CD4-positive, alpha-beta T cell treated with Interleukin-17A for 1 hour (primary cell): ENCODE measurements around the gene FOXD4.
"Not testable (repeated sequence)": the region's sequence is repeated elsewhere in the genome, so short reads cannot be mapped to it uniquely, and the experiment has no call there.

Experiments
- DNase-seq: peaks from one replicate; pipeline ENCODE4 v3.0.0-alpha.2; 2020

FOXD4 gene

DNA sequence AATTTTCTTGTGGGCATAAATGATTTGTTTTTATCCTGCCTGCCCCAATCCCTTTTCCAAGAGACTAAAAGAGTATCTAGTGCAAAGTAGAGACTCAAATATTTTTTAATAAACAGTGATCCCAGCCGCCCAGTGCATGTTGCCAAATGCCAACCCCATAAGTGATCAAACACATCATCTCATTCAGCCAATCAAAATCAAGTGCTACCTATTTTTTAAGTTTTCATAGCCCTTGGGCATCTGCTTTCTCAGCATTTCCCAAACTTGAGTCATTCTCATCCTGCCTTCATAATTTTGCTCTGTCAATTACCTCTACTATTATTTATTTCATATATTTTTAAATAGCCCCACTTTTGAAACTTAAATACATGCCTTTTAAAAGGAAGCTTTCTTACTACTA lies 27.4 kb downstream of the FOXD4 start:
- DNase-seq: not testable (repeated sequence)

DNA sequence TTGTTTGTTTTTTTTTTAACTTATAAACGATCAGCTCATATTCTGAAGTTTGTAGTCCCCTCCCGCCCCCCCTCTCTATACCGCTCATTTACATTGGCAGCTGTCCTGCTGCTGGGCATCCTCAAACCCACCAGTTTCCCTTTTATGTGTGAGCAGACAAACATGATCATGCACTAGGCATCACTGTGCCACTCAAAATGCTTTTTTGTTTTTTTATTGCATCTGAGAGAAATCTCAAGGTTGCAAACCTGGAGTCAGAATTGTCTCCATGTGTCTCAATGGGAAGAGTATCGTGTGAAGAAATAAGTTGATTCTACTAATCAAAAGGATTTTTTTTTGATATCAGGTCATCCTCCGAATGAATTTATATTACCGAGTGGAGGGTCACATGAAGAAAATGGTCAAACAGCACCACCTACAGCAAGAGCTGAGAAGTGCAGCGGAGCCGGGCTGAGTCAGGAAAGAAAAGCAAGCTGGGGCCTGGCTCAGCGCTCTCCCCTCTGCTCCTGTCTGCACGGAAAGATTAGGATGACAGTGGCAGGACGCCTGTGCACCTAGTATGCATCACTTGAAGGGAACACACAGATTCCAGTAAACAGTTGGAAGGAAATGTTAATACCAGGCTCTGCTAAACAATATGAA lies 29.7 kb downstream of the FOXD4 start:
- peak; percentile 14 for DNase-seq

DNA sequence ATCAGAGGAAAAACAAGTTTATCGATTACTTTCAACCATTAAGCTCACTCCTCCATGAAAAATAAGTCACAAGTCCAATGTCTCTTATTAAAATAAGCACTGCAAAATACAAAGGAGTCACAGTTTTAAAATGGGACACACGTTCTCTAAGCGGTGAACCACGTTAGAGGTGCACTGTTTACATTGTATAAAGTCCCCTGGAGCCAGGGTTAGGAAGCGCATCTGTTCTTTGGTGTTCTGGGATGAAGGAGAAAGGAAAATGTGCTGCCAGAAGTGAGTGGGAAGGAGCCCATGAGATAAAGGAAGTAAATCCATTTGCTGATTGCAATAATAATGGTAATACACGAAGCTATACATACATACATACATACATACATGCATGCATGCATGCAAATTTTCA lies 30.4 kb downstream of the FOXD4 start:
- DNase-seq: not testable (repeated sequence)

DNA sequence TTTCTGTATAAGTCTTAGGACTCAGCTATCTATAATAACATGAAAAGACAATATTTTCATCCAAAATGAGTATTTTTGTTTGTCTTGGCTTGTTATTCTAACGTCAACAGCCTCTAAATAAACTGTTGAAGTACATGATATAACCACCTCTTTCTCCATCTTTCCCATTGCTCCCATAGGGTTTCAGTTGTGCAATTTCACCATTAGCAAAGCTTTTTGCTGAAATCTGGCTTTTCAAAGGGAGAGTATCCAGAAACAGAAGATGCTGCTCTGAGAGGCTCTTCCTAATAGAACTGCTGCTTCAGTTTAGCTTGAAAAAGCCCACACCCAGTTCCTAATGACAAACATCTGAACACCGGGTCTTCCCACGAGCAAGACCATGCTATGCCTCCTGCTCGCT lies 31.1 kb downstream of the FOXD4 start:
- not testable (repeated sequence) for DNase-seq

DNA sequence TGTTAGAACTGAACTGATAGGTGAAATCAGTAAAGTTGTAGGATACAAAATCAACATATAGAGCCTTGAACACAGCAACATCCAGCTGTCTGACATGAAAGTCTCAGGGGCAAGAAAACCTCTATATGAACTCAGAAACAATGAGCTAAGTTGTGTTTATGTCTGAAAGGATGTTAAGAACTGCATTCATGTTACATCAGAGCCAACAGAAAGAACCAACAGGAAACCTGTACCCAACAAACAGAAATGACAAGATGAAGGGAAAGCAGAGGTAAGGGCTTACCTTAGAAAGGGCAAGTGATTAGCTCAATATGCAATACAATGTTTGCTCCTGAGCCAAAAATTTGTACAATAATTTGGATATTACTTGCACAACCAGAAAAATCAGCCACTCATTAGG lies 31.5 kb downstream of the FOXD4 start:
- DNase-seq: not testable (repeated sequence)

DNA sequence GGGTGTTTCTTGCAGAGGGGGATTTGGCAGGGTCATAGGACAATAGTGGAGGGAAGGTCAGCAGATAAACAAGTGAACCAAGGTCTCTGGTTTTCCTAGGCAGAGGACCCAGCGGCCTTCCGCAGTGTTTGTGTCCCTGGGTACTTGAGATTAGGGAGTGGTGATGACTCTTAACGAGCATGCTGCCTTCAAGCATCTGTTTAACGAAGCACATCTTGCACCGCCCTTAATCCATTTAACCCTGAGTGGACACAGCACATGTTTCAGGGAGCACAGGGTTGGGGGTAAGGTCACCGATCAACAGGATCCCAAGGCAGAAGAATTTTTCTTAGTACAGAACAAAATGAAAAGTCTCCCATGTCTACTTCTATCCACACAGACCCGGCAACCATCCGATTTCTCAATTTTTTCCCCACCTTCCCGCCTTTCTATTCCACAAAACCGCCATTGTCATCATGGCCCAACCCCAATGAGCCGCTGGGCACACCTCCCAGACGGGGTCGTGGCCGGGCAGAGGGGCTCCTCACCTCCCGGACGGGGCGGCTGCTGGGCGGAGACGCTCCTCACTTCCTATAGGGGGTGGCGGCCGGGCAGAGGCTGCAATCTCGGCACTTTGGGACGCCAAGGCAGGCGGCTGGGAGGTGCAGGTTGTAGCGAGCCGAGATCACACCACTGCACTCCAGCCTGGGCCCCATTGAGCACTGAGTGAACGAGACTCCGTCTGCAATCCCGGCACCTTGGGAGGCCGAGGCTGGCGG lies 35.1 kb downstream of the FOXD4 start:
- not testable (repeated sequence) for DNase-seq

DNA sequence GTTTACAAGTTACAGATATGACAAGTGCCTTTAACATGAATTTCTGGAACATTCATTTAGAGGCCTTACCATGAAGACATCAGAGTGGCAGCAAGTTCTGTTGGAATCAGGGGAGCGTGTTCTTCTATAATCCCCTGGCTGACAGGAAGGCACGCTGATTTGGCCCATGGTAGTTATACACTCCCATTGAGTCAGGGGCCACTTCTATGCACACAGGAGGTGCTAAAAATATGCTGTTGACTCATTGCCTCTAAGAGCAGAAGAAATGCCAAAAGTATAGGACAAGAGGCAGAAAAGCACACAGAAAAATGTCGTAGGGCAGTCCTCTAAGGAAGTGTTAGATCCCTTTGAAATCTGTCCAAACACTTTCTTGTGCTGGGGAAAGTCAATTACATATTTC lies 39.9 kb downstream of the FOXD4 start:
- not testable (repeated sequence) for DNase-seq

DNA sequence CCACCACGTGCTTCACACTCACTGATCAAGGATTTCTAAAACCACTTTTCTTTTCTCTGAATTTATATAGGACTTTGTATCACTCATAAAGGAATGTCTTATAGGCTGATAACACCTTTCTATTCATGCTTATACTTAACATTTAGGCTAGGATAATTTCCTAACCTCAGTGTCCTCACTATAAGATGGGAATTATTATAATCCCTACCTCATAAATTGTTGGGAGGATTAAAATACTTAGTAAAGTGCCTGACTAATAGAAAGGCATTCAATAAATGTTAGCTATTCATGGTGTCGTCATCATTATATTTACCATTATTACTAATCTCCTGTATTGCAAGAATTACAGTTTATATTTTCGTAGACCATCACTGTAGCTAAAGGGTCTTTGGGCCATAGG lies 41.8 kb downstream of the FOXD4 start:
- DNase-seq: not testable (repeated sequence)

DNA sequence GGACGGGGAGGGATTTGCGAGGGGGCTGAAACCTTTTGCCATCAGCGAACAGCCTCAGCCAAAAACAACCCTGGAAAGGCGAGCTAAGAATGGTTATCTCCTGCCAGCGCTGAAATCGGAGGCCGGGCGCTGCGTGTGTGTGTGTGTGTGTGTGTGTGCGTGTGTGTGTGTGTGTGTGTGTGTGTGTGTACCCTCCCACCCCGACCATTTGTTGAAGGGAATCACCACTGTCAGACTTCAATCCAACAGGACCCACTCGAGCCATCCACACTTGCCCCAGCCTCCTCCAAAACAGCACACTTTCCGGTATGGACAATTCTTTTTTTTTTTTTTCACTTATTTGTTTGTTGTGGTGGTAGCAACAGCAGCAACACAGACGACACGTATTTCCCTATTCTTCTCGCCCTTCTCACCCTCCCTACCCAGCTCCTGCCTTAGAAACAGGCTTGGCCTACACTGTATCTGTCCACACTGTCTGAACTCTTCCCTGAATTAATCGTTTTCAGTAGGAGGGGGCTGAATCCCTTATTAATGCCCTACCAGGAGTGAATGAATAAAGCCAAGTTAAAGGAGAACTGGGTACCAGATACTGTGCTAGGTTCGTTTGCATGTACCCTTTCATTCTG lies 44.2 kb downstream of the FOXD4 start:
- DNase-seq: not testable (repeated sequence)

DNA sequence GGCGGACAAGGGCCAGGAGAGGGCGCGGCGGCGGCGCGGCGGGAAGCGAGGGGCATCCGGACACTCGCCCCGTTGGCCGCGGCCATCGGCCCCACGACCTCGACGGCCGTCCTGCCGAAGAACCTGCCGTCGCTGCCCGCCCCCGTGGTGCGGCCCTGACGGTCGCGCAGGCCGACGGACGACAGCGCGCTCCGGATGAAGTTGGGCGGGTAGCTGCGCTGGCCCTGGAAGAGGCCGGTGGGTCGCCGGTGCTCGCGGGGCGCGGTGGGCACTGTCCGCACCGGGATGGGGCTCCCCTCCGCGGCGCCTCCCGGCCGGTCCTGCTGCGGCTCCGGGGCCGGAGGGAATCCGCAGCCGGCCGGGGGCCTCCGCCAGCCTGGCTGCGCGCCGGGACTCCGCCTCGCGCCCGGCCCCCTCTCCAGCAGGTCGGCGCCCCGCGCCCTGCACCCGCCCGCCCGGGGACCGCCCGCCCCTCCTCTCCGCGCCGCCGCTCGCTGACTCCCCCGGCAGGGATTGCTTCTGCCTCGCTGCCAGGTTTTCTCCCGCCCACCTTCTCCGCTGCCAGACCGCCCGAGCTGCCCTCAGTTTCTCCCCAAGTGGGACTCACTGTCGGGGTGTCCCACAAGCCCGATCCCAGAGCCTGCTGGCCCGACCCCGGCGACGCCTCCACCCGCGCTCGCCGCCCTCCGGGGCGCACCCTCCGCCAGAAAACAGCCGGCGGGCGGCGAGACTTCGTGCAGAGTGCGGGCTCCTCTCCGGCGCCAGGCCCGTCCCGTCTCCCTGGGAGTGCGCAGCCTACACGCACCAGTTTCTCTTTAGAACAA lies 44.9 kb downstream of the FOXD4 start:
- not testable (repeated sequence) for DNase-seq
